SKM-1 treated with dmso at 0.1 percent for 144 hours (cell line): ENCODE data around the gene SEL1L.
A peak's percentile ranks its signal among the peaks of the same experiment; 100 is the strongest.
"Not testable (repeated sequence)": the region's sequence is repeated elsewhere in the genome, so short reads cannot be mapped to it uniquely, and the experiment has no call there.

Experiments used
- DNase-seq: peaks from one replicate; lab custom pipeline; 2025; ENCODE audit not compliant: unreplicated experiment; lab: John Stamatoyannopoulos, UW

Gene SEL1L

DNA sequence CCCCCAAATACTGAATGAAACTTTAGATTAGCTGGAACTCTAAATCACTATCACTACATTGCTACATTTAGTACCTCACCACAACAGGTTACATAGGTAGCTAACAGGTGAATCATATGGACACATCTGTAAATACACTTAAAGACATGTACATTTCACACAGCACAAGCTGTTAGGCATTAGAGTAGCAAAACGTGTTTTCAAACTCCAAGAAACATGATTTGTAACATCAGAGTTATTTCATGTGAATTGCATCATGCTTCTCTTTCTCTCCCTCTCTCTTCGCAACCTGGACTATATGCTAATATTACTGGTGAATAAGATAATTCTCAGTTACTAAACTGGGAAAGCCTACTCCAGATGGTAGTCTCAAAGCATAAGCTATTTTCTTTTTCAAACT is 4.3 kb downstream of the SEL1L start:
- DNase-seq: no peak

DNA sequence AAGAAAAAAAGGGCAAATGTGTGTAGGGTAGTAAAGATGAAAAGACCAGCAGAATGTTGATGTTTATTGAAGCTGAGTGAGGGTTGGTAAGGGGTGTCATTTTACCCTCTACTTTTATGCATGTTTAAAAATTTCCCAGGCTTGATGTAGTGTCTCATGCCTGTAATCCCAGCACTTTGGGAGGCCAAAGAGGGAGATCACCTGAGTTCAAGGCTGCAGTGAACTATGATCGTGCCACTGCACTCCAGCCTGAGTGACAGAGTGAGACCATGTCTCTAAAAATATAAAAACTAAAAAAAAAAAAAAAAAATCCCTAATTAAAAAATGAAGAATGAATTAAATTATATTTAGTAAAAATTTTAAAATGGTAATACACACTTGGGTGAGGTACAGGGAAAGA is 8.5 kb downstream of the SEL1L start:
- DNase-seq: no peak

DNA sequence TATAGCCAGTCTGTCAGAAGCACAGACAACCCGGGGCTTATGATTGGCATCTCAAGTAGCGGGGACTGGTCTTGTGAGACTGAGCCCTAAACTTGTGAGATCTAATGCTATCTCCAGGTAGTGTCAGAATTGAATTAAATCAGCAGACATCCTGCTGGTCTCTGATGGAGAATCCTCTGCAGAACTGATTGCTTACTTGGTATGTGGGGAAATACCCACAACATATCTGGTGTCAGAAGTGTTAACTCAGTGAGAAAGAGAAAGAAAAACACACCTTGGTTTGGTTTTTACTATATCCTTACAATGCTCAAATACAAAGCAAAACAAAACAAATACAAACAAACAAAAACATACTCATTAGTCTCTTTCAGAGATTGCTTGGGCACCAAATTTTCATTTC is 10.0 kb downstream of the SEL1L start:
- no peak for DNase-seq

DNA sequence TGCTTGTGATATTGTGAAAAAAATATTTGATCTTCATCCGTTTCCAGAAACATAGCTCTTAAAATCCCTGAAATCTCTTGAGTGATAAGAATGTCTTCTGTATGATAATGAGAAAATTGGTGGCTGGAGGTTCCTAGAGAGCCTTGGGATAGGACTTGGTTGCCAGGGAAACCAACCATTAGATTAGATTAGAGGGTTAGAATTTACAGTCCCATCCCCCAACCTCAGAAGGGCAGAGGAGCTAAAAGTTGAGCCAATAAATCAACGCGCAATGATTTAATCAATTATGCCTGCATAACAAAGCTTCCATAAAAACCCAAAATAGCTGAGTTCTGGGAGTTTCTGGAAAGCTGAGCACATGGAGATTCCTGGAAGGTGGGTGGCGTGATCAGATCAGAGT is 10.6 kb downstream of the SEL1L start:
- DNase-seq: no peak

DNA sequence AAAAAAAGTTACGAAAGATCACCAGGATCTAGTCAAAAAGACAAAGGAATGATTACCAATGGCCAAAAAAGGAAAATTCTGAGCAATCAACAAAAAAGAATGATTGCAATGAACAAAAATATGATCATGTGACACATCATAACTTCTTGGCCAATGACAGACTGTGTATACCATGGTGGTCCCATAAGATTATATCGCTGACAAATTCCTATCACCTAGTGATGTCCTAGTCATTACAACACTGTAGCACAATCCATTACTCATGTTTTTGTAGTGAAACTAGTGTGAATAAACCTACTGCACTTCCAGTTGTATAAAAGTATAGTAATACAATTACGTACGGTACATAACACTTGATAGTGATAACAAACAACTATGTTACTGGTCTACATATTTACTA is 12.3 kb downstream of the SEL1L start:
- DNase-seq: no peak

DNA sequence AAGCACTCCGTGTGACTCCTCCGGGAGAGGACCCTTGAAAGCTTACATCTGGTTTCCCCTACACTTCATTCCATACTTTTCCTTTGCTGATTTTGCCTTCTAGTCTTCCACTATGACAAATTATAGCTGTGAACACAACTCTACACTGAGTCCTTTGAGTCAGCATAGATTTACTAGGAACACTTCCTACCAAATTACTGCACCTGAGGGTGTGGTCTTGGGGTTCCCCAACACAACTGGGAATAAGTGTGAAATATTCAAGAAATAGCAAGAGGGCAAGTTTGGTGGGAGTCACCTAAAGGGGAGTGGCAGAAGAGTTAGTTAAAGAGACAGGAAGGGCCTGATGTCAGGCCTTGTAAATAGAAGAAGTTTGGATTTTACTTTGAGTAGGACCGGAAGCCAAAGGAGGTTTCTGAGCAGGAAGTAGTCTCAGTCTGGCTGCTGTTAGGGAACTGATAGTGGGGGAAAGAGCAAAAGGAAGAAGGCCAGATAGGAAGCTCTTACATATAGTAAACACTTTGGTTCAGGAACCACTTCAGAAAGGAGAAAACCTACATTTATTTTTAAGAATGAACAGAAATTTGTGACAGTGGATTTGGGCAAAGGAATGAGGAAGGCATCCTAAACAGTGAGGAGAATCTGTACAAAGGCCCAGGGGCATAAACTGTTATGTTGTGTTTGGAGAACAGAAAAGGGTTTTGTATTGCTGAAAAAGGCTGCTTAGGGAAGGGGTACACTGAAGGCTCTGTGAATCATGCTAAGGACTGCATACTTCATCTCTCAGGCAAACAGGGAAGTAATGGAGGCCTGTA is 14.2 kb downstream of the SEL1L start:
- DNase-seq: peak; percentile 84

DNA sequence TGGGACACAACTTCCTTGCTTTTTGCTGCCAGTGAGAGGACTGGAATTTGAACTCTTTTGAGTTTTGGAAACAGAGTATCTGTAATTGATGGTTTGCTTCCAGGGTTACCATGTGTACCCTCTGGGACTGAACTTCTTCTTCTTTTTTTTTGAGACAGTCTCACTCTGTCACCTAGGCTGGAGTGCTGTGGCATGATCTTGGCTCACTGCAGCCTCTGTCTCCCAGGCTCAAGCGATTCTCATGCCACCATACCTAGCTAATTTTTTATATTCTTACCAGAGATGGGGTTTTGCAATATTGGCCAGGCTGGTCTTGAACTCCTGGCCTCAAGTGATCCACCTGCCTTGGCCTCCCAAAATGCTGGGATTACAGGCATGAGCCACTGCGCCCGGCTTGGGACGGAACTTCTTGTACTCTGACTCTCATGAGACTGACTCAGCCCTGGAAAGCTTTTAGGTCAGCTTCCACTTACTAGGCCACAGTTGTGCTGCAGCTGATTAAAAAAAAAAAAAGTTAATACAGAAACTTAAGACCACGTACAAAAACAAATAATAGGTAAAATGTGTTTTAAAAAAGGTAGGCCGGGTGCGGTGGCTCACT is 15.8 kb downstream of the SEL1L start:
- no peak for DNase-seq

DNA sequence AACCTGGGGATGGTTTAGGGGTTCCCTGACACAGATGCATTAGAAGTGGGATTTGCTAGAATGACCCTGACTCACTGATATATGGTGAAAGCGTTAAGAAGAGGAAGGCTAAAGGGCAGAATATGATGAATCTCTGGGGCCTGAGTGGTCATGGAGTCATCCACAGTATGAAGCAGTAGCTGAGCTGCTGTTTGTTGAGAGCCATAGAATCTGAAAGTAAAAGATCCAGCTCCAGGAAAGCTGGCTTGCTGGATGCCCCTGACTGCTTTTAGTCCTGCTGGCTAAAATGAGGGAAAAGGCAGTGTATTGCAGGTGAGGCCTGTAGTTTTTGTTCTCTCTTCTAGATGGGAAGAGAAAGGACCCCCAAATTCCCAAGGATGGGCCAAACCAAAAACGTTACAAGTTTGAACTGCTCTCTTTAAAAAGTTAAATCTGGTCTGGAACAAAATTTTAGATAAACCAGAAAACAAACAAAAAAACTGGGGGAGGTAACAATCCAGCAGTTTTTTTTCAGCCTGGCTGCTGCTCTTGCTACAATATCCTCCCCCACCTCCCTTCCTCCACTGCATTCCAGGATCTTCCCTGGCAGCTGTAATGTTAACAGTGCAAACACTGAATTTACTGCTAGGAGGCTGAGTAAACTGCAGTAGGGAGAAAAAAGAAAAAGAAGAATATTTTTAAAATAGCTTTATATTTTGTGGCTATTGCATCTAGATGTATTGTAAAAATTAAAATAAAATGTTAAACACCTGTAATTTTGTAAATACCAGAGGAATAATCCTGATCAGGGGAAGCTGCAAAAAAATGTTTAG is 16.5 kb downstream of the SEL1L start:
- no peak for DNase-seq

DNA sequence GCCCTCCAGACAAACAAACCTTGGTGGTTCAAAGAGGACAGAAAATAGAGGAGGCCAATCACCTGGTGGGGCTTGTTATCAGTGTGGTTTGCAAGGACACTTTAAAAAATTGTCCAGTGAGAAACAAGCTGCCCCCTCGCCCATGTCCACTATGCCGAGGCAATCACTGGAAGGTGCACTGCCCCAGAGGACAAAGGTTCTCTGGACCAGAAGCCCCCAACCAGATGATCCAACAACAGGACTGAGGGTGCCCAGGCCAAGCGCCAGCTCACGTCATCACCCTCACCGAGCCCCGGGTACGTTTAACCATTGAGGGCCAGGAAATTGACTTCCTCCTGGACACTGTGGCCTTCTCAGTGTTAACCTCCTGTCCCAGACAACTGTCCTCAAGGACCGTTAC is 17.7 kb downstream of the SEL1L start:
- not testable (repeated sequence) for DNase-seq

DNA sequence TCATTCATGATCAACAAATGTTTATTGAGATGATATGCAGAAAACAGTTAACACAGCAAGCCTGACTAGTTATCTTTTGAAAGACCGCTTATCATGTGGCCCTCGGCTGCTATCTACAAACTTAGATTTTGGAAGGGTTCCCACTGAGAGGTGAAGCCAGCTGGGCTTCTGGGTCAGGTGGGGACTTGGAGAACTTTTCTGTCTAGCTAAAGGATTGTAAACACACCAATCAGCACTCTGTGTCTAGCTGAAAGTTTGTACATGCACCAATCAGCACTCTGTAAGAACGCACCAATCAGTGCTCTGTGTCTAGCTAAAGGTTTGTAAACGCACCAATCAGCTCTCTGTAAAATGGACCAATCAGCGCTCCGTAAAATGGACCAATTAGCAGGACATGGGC is 20.8 kb downstream of the SEL1L start:
- not testable (repeated sequence) for DNase-seq

DNA sequence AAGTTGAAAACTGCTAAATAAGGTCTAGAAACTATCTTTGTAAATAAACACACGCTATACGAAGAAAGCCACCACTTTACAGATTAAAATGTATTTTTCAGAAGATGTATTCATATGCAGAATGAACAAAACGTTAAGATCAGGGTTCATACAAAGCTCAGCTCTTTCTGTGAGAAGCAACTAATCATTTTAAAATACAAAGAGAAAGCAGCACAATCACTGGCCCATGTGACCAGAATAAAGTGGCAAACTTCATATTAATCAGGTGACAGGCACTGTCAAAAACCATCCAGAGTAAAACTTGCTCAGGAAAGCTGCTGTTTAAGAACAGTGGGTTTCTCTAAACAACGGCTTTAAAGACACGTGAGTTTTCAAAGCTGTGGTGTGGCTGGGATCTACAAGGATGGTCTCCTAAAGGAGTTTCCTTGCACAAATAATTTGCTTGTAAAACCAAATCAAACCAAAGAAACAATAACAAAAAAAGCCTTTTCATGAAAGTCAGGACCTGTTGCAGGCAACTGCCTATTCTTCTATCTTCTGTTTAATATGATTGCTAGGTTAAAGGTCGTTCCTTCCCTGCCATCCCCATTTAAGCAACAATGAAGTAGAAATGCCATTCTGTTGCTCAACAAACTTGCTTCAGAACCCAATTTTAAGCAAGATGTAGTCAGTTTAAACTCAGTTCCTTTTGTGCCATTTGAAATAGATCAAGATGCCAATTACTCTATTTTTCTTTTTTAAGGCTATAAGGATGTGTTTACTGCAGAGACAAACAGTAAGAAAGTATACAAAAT is 22.3 kb downstream of the SEL1L start:
- DNase-seq: peak; percentile 1

DNA sequence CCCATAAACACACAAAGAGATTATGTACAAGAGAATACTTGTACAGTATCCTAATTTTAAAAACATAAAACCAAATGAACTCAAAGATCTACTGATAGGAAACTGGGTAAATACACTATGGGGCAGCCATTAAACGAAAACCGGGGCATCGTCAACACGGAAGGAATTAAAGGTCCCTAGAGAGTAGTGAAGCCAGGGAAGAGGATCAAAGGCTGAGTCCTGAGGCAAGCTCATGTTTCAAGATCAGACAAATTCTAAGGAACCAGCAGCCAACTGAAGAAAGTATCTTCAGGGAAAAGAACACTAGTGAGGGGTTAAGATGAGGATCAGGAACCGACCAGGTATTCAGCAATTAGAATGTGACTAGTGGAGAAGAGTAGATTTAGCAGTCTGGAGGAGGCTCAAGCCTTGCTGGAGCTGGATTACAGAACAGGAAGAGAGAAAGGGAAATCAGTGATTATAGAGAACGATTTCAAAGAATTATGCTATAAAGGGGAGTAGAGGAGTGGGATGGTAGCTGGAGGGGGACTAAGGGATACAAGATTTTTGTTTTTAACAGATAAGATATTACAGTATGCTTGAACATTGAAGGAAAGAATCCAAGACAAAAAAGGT is 23.7 kb downstream of the SEL1L start:
- DNase-seq: no peak

DNA sequence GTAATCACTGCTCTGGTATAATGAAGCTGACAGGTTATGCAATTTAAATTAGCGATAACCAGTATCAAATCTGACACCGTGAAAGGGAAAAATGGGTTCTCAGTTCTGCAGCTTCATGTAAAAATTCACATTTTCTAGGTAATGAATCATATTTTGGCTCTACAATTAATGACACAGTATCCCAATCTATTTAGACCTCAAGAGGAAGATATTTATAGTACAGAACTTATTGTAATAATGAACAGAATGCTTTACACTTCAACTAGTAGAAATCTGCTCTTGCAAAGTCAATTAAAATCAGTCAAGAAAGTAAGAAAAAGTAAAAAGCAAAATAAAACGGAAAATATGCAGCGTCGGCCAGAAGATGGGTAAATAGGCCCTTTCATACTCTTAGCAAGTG is 24.3 kb downstream of the SEL1L start:
- no peak for DNase-seq

DNA sequence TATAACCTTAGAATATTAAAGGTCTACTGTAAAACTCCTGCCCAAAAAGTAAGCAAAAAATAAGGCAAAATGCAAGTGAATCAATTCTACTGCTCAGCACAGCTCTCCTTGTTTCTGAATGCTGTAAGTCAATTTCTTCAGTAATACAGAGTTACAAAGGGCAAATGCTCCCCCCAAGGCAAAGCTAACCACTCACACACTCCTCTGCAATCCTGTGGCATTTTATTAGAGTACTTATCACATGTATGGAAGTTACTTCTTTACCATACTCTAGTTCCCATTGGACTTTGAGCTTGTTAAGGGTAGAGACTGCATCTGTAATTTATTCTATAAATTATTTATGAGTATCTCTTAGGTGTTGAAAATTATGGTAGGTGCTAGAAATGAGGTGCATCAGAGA is 27.2 kb downstream of the SEL1L start:
- DNase-seq: no peak

DNA sequence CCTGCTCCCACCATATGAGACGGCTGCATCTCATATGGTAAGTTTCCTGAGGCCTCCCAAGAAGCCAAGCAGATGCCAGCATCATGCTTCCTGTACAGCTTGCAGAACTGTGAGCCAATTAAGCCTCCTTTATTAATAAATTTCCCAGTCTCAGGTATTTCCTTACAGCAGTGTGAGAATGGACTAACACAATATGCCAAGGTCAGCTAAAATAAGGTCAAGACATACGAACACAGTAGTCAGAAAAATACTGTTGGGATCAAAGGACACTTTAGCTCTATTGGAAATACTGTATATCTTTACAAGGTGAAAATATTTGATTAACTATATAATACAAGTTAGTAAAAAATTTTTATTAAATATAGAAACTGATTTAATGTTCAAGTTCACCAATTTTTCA is 28.8 kb downstream of the SEL1L start:
- DNase-seq: no peak

DNA sequence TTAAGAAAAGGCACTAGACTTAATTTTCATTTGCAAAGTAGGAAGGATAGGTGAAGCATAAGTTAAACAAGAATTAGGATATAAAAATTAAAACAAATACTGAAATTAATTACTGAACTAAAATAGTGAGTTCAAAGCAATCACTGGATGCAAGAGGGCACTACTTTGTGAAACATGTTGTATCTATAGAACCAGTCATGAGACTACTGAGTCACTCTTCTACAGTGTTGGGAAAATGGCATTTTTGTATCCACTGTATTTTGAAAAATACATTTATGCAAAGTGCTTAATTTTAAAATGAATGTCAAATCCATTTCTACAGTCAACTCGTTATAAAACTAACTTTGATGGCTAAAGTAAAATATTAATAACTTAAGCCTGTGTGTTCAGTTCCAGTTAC is 47.9 kb downstream of the SEL1L start:
- DNase-seq: no peak

DNA sequence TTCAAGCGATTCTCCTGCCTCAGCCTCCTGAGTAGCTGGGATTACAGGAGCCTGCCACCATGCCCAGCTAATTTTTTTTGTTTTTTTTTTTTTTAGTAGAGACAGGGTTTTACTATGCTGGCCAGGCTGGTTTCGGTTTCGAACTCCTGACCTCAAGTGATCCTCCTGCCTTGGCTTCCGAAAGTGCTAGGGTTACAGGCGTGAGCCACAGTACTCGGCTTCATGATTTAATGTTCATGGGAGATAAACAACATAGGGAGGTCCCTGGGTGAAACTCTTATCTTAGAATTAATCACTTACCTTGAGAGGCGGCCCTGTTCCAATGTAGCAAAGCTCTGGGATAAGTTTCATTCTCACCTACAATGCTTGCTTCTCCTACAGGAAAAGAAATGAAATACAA is 48.3 kb downstream of the SEL1L start:
- DNase-seq: no peak

DNA sequence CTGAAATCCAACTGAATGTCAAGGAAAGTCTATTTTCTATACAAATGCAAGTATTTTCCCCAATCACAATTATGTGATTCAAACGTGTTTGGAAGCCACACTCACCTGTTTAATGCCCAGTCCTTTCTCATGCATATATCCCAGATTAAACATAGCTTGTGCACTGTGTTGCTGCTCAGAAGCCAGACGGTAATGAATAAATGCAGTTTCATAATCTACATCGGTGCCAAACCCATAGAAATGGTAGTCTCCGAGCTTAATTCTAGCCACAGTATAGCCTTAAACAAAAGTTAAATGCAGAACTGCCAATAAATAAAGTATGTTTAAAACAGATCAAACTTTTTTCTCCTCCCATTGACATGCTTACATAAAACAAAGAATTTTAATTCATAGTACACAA is 49.5 kb downstream of the SEL1L start:
- no peak for DNase-seq

DNA sequence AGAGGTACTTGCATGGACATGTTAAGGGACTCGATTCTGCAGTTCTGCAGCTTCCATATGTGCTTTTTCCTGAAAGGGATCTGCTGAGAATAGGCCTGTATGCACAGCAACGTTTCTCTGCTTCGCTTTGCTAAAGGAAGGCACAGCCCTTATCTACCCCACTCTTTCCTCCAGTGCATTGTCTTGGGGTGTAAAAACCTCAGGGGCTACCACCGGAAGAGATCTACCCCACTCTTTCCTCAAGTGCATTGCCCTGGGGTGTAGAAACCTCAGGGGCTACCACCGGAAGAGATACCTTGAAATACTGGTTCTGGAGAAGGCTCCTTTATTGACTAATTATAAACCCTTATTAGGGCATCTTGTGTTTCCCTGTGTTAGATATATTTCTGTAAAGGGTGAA is 52.9 kb downstream of the SEL1L start:
- no peak for DNase-seq

DNA sequence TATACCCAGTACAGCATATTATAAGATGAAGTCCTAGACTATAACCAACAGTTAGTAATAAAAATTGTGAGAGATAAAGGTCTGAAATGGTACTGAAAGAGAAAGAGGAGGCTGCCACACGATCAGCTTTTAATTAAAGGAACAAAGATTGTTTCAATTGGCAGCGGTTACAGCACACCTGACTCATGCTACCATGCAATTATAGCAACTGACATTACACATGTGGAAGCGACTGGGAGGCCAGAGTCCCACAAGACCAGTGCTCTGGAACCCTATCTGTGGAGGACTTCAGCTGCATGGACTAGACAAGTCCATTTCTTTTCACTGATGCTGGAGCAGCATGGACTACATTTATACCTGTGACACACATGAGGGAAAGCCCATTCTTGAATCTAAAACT is 55.2 kb downstream of the SEL1L start:
- no peak for DNase-seq

DNA sequence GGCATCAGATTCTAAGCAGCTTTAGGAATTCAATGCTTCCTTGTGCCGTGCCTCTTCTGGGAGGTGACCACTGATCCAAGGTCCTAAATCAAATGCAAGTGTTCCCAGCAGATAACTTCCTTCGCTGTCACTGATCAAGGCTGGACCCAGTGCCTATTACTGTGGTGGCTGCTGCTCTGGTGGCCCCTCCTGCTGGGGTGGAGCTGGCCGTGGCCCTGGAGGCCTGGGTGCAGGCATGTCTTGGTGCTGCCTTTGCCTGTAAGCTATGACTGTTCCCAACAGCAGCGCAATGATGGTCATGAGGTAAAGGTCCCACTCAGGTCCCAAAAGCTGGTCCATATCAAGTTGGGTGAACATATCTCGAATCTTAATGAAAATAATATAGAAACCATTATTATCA is 56.8 kb downstream of the SEL1L start:
- DNase-seq: no peak
